WI38 (cell line): Measurements from ENCODE around the gene PCCA.

Source experiments
- H3K4me3 ChIP-seq: 2 replicates; pipeline ENCODE4 v1.5.1; 2011; ENCODE audit warnings: low read depth, mild to moderate bottlenecking, control low read depth, low read length
- TF ChIP-seq, protein P1 (sequence below): IDR thresholded peaks from 2 replicates; pipeline ENCODE4 v1.5.1; 2012; ENCODE audit warnings: low read depth, mild to moderate bottlenecking, control low read depth, low read length

The PCCA gene

DNA sequence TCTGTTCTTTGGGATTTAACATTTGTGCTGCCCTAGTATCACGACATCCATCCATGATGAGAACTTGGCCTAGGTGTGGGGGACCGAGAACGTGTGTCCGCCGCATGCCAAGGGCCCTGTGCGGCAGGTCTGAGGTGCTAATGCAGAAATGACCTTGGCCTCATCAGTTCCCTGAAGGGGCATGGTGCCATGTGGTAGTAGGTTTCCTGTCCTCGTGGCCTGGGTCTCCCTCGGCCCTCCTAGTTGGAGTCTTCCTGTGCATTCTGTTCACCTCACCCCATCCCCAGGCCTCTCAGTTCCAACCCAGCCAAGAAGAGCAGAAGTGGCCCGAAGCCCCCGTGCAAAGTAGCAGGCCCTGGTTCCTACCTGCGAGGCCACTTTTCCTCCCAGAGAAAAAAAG, 439.9 kb downstream of the PCCA start:
- TF ChIP-seq, protein P1, sequence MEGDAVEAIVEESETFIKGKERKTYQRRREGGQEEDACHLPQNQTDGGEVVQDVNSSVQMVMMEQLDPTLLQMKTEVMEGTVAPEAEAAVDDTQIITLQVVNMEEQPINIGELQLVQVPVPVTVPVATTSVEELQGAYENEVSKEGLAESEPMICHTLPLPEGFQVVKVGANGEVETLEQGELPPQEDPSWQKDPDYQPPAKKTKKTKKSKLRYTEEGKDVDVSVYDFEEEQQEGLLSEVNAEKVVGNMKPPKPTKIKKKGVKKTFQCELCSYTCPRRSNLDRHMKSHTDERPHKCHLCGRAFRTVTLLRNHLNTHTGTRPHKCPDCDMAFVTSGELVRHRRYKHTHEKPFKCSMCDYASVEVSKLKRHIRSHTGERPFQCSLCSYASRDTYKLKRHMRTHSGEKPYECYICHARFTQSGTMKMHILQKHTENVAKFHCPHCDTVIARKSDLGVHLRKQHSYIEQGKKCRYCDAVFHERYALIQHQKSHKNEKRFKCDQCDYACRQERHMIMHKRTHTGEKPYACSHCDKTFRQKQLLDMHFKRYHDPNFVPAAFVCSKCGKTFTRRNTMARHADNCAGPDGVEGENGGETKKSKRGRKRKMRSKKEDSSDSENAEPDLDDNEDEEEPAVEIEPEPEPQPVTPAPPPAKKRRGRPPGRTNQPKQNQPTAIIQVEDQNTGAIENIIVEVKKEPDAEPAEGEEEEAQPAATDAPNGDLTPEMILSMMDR = no peak
- H3K4me3 ChIP-seq = no peak overlapping the region

DNA sequence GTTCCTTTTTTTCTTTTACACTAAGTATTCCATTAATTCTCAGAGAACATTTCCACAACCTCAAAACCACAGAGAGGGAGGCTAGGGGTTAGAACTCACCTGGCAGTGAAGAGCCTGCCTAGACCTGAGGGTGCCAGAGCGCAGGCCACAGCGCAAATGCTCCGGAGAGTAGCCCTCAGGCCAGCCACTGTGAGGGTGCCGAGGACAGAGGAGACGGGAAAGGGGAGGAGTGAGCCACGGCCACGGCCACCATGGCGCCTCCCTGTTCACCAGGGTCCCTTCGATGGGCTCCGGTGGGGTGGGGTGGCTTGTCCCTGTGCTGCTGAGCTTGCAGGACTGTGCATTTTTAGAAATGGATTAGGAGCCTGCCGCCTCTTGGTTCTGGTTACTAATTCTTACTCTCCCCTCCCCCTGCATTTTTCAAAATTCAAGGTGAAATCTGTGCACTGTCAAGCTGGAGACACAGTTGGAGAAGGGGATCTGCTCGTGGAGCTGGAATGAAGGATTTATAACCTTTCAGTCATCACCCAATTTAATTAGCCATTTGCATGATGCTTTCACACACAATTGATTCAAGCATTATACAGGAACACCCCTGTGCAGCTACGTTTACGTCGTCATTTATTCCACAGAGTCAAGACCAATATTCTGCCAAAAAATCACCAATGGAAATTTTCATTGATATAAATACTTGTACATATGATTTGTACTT, 440.9 kb downstream of the PCCA start:
- TF ChIP-seq, protein P1 = no peak
- no peak overlapping the region for H3K4me3 ChIP-seq

DNA sequence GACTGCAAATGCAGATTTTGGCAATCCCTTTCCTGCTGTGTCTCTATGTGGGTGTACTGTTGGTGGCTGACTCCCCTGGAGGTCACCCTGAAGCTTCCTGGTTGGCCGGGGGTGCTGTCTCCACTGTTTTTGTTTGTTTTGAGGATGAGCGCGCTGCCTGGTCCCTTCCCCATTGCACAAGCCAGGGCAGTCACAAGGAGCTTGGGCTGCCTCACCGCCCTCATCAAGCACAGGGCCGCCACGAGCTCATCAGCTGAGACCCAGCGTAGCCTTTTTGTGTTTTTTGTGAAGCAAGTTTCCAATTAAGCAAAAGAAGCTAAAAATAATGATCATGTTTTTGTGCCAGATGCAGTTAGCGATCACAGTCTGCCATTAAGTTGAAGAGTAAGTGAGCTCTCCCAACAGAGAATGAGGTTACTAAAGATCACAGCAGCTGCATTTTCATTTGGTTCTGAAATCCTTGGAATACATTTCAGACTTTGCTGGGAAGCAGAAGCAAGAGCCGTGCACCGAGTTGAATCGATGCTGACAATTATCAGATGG, 441.8 kb downstream of the PCCA start:
- TF ChIP-seq, protein P1 = no peak
- H3K4me3 ChIP-seq = no peak overlapping the region

DNA sequence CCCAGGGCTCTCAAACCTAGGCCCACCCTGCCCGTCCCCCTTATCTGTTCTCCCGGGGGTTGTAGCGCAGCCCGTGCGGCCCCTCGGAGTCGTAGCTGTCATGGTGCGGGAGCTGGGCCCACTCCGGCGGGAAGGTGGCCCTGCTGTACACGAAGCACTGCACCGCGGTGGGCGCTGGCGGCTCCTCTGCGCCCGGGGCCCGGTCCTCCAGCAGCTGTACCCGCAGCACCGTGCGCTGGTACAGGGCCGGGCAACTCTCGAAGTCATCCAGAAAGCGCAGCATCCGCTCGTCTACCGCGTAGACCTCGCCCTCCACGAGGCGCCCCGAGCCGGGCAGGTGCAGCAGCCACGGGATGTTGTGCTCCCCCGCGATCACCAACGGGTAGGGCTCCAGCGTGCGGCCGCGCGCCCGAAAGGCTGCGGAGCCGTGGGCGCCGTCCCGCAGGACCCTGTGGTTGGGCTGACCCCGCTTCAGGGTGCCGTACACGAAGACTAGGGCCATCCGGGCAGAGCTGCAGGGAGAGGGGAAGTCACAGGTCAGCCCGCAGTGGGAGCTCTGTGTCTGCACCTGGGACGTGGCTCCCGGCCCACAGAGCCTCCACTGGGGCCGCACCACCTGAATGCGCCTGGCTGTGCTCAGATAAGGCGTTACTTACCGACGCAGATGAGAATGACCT, 443.3 kb downstream of the PCCA start:
- H3K4me3 ChIP-seq = no peak overlapping the region
- TF ChIP-seq, protein P1 = no peak

DNA sequence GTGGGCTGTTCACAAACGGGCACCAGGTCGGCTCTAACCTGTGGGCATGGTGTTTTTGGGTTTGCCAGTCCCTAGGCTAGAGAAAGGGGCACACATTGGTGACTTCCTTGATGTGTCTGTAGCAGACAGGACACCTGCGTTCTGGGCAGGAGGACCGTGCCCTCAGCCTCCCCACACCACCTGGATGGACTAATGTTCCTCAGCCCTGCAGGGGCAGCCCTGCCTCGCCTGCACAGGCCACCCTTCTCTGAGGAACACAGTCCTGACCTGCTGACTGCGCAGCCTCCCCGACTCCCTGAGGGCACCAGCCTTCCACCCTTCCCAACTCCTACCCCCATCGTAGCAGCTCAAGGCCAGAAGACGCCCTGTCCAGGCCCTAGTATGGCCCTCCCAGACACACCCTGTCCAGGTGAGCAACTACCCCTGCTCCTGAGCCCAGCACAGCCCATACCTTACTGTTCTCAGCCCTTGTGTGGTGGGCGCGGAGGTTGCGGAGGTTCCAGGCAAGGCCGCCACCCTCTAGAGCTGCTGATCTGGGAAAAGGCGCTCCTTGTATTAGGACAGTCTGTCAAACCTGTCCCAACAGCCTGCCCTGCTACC, 444.0 kb downstream of the PCCA start:
- TF ChIP-seq, protein P1 = no peak
- H3K4me3 ChIP-seq = no peak overlapping the region

DNA sequence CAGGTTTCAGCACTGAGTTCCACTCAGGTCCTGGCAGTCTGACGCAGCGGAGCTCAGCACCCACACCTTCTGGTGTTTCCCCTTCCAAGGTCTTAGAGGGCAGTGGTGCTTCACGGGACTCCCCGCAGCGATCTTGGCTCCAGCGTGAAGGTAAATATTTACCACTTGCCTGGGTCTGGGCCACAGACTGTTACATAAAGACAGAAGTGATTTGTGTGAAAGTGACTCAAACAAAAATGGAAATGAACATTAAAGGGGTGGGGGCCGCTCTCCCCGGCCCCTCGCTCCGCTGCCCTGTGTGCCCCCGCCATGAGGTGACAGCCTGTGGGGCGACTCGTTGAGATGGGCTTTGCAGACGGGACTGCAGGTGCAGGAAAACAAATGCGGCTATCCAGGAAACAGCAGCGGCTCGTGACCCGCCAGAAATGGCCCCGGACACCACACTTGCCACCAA, 444.7 kb downstream of the PCCA start:
- TF ChIP-seq, protein P1 = no peak
- H3K4me3 ChIP-seq = no peak overlapping the region
